Suprapubic skin (tissue), 3 donors: ENCODE data around the gene LTBP4.

Source experiments
- CTCF ChIP-seq, 2 donors: fragments of 200-600 bp in 1 of 2; fragments of 450-650 bp in 1 of 2; sonication (generic) in 1 of 2; IDR thresholded peaks; one replicate each; pipeline ENCODE4 v1.5.1; 2016 to 2019; ENCODE audit warnings: antibody characterized with exemption in 2 of 2, mild to moderate bottlenecking in 1 of 2, moderate library complexity in 1 of 2
- POLR2A ChIP-seq, 2 donors: fragments of 450-650 bp; IDR thresholded peaks; one replicate each; pipeline ENCODE4 v1.6.1; 2017; ENCODE audit warnings: antibody characterized with exemption in 2 of 2, mild to moderate bottlenecking in 2 of 2, moderate library complexity in 2 of 2

GRCh38 chr19:40594255-40594654 lies 6.9 kb upstream of the LTBP4 start:
- TF ChIP-seq CTCF (IDR thresholded peaks at IDR 0.05) (no peak), POLR2A (IDR thresholded peaks at IDR 0.05) (no peak)
